Uterus (tissue), 4 donors: ENCODE data around the gene HOXD3. TPM values are rescaled to one million over a fixed set of nuclear protein-coding genes. Genes with fewer than 3 reads are reported as not detected.
A peak's percentile ranks its signal among the peaks of the same experiment; 100 is the strongest.

ENCODE experiments used
- DNase-seq, 2 donors: peaks; one replicate each; pipeline ENCODE4 v3.0.0-alpha.2; 2019 to 2020
- H3K27ac ChIP-seq, 2 donors: fragments of 200-600 bp; sonication (generic); 1 replicate in 1 of 2; 2 replicates in 1 of 2; pipeline ENCODE4 v1.5.1; 2016 to 2018
- H3K27me3 ChIP-seq, 2 donors: fragments of 200-600 bp; sonication (generic); one replicate each; pipeline ENCODE4 v1.5.1; 2018 to 2019; ENCODE audit warnings: control low read depth in 1 of 2
- H3K36me3 ChIP-seq, 2 donors: fragments of 200-600 bp; sonication (generic); one replicate each; pipeline ENCODE4 v1.5.1; 2019; ENCODE audit warnings: control low read depth in 1 of 2
- H3K4me1 ChIP-seq, 2 donors: fragments of 200-600 bp; sonication (generic); one replicate each; pipeline ENCODE4 v1.5.1; 2018 to 2019; ENCODE audit warnings: control low read depth in 1 of 2
- H3K4me3 ChIP-seq, 2 donors: fragments of 200-600 bp; sonication (generic); 1 replicate in 1 of 2; 2 replicates in 1 of 2; pipeline ENCODE4 v1.5.1; 2018 to 2019; ENCODE audit warnings: mild to moderate bottlenecking in 1 of 2
- H3K9me3 ChIP-seq, 2 donors: fragments of 200-600 bp; sonication (generic); one replicate each; pipeline ENCODE4 v1.5.1; 2019; ENCODE audit warnings: control low read depth in 1 of 2
- CTCF ChIP-seq, 4 experiments: fragments of 200-600 bp in 2 of 4; fragments of 450-650 bp in 2 of 4; sonication (generic) in 2 of 4; IDR thresholded peaks; one replicate each; pipeline ENCODE4 v1.5.1; 2016 to 2019; ENCODE audit warnings: antibody characterized with exemption in 4 of 4, mild to moderate bottlenecking in 2 of 4, moderate library complexity in 1 of 4
- POLR2A ChIP-seq, 2 donors: fragments of 450-650 bp; IDR thresholded peaks; one replicate each; pipeline ENCODE4 v1.6.1; 2016; ENCODE audit warnings: antibody characterized with exemption in 2 of 2, mild to moderate bottlenecking in 1 of 2, moderate library complexity in 1 of 2
- intact Hi-C: fragments of 100-400 bp; cut with DNase I; formaldehyde crosslinking; loops from one replicate; pipeline ENCODE4 v1.15.1; 2023; ENCODE audit warnings: low total_unique reads
- total RNA-seq, 4 donors: library from RNA; depleted of rRNA in 3 of 4; stranded (reverse); fragments of >200 nt in 3 of 4; gene quantifications; one replicate each; pipeline versions ENCODE4 v1.1.0 to v1.2.4, GENCODE V29; 2014 to 2023
- donor health status: DM: yes; HTN: yes; CAD: no.

Gene HOXD3
- total RNA-seq, 4 donors from 2014 or later = 14.7 to 61.2 (median 22.7) TPM

GRCh38 chr2:176117823-176118371 is 39.2 kb upstream of the HOXD3 start:
- DNase-seq = no peak
- H3K27ac ChIP-seq = peak overlapping the region; percentile 98 to 99
- intact Hi-C loops = no loop called here
- no peaks in the 10 kb centered on the region for H3K4me1 ChIP-seq
- H3K27me3 ChIP-seq = no peaks in the 10 kb centered on the region
- TF ChIP-seq POLR2A (IDR thresholded peaks at IDR 0.05) (peak in 1 of 2 donors; percentile 3), CTCF (IDR thresholded peaks at IDR 0.05) (no peak)
- peak overlapping the region; percentile 43 to 51 for H3K4me3 ChIP-seq
- no peaks in the 10 kb centered on the region for H3K9me3 ChIP-seq
- no peaks in the 10 kb centered on the region for H3K36me3 ChIP-seq

GRCh38 chr2:176118601-176119339 is 38.3 kb upstream of the HOXD3 start:
- Histone ChIP-seq H3K4me1 (no peaks in the 10 kb centered on the region), H3K36me3 (no peaks in the 10 kb centered on the region), H3K27me3 (no peaks in the 10 kb centered on the region), H3K27ac (peak overlapping the region; percentile 98 to 99), H3K9me3 (no peaks in the 10 kb centered on the region), H3K4me3 (peak overlapping the region; percentile 43 to 51)
- intact Hi-C loops = no loop called here
- TF ChIP-seq CTCF (IDR thresholded peaks at IDR 0.05) (peak; percentile 66 to 76 (median 71)), POLR2A (IDR thresholded peaks at IDR 0.05) (peak; percentile 46 to 66)
- DNase-seq = peak; percentile 76 to 95

GRCh38 chr2:176120364-176121189 is 36.5 kb upstream of the HOXD3 start:
- H3K27ac ChIP-seq = peak overlapping the region; percentile 98 to 99
- peak overlapping the region; percentile 51 to 78 for H3K4me3 ChIP-seq
- intact Hi-C loops = loop anchor here (10.0 kb wide), 2 partner anchors 694 to 1144 kb away; partner anchors contain the start of gene NFE2L2

GRCh38 chr2:176121190-176122051 is 35.7 kb upstream of the HOXD3 start:
- H3K4me3 ChIP-seq = peak overlapping the region; percentile 51 to 78
- no peak for TF ChIP-seq CTCF (IDR thresholded peaks at IDR 0.05)
- no peak for TF ChIP-seq POLR2A (IDR thresholded peaks at IDR 0.05)
- intact Hi-C loops = loop anchor here (10.0 kb wide), 2 partner anchors 693 to 1143 kb away; partner anchors contain the start of gene NFE2L2
- no peaks in the 10 kb centered on the region for H3K9me3 ChIP-seq
- H3K36me3 ChIP-seq = no peaks in the 10 kb centered on the region
- H3K27ac ChIP-seq = peak overlapping the region; percentile 98 to 99
- peak; percentile 24 to 37 for DNase-seq
- no peaks in the 10 kb centered on the region for H3K27me3 ChIP-seq
- H3K4me1 ChIP-seq = no peaks in the 10 kb centered on the region

More at GRCh38 chr2:176120364-176121189, 36.5 kb upstream of the HOXD3 start:
- TF ChIP-seq CTCF (IDR thresholded peaks at IDR 0.05) = peak in 3 of 4 experiments; percentile 10 to 31 (median 11)
- no peak for TF ChIP-seq POLR2A (IDR thresholded peaks at IDR 0.05)
- Histone ChIP-seq H3K4me1 (no peaks in the 10 kb centered on the region), H3K27me3 (no peaks in the 10 kb centered on the region), H3K36me3 (no peaks in the 10 kb centered on the region), H3K9me3 (no peaks in the 10 kb centered on the region)
- peak in 1 of 2 donors; percentile 52 for DNase-seq
